HUDEP-2 (cell line): Measurements from ENCODE around the gene SMARCD3.

Source experiments
- DNase-seq, 76 experiments: peaks; one replicate each; lab custom pipeline; 2025; ENCODE audit not compliant: unreplicated experiment in 76 of 76; lab: John Stamatoyannopoulos, UW

Gene SMARCD3

DNA sequence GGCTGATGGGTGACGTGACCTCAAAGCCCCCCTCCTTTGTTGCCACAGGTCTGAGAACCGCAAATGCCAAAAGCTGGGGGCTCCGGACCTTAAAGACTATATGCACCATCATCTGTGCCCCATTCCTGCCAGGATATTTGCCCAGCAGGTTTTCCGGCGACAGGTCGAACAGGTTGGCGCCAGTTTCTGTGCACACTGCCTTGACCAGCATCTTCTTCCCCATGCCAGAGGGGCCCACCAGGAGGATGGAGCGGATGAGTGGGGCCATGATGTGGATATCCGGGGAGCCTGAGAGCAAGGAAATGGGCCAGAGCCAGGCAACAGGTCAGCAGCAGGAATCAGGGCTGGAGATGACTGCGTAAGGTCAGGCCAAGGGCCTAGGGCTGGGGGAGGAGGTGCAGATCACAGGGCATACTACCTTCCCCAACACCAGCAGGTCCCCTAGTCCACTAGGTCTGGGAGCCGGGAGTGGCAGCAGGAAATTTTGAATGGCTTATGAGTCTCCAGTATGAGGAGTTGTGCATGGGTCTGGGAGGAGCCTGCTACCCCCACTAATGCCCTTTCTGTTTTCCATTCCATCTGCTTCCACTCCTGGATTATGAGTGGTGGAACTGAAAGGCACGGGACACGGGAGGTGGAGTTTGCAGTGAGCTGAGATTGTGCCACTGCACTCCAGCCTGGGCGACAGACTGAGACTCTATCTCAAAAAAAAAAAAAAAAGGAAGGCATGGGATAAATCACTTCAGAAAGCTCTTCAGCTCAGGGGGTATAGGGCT is 55.1 kb downstream of the SMARCD3 start:
- no peak for DNase-seq

DNA sequence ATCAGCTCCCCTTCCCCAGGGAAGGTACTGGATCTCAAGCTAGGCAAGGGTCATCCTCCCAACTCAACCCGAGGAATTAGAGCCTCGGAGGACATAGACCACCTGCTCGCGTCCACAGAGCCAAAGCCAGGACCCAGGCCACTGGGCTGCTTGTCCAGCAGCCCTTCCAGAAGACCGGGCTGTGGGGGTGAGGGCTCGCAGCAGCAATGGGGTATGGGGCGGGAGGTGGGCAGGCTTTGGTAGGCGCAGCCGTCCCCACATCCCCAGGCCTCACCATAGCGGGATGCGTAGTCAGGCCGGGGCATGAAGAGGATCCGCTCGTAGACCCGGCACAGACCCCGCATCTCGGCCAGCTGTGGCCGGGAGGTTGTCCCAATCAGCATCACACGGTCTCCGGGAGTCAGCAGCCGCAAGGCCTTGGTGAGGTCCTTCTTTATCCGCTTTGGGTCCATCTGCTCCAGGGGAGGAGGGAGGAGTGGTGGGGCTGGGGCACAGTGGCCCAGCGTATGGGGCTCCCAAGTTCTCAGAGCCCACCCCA is 56.4 kb downstream of the SMARCD3 start:
- DNase-seq = no peak

- no peak for DNase-seq
These were observed 57.0 kb downstream of the SMARCD3 start for GRCh38 chr7:151191544-151191943.

- no peak for DNase-seq
These were observed 59.5 kb downstream of the SMARCD3 start for GRCh38 chr7:151189038-151189437.
